ENCODE measurements around the gene GPR155.

DNA sequence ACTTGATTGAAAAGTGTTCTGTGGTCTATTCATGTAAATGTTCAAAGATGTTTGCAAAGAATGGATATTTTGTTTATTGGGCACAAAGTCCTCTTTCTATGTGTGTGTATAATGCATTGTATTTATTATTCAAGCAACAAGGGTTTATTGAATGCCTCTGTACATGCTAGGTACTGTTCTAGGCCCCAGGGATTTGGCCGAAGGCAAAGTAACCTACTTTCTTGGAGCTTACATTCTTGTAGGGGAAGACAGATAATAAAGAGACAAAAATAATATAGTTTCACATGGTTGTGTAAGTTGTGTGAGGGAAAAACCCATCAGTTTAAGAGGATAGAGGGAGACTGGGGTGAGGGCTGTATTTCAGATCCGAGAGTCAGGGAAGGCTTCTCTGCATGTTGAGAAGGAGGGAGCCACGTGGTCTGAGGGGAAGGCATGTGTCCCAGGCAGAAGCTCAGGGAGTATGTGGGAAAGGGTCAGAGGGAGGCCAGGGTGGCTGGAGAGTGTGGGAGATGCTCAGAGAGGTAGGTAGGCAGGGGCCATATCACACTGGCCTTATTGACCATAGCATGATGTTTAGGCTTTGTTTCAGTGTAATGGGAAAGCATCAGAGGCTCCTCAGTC, 40.4 kb upstream of the GPR155 start:
- TF ChIP-seq, protein P1, sequence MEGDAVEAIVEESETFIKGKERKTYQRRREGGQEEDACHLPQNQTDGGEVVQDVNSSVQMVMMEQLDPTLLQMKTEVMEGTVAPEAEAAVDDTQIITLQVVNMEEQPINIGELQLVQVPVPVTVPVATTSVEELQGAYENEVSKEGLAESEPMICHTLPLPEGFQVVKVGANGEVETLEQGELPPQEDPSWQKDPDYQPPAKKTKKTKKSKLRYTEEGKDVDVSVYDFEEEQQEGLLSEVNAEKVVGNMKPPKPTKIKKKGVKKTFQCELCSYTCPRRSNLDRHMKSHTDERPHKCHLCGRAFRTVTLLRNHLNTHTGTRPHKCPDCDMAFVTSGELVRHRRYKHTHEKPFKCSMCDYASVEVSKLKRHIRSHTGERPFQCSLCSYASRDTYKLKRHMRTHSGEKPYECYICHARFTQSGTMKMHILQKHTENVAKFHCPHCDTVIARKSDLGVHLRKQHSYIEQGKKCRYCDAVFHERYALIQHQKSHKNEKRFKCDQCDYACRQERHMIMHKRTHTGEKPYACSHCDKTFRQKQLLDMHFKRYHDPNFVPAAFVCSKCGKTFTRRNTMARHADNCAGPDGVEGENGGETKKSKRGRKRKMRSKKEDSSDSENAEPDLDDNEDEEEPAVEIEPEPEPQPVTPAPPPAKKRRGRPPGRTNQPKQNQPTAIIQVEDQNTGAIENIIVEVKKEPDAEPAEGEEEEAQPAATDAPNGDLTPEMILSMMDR (optimal IDR thresholded peaks at IDR 0.05 in 1 of 3, IDR thresholded peaks at IDR 0.05 in 1 of 3, conservative IDR thresholded peaks at IDR 0.05 in 1 of 3; ENCODE audit: extremely low read depth in 1 of 3, insufficient read depth in 2 of 3, low read length in 3 of 3), result no peak
- TF ChIP-seq EZH2 (IDR thresholded peaks at IDR 0.05; ENCODE audit: low read length), result no peak

All from keratinocyte (primary cell).